Testis (tissue), 3 donors: Measurements from ENCODE around the gene CHST13. TPM values are rescaled to one million over a fixed set of nuclear protein-coding genes. Genes with fewer than 3 reads are reported as not detected.

Experiments
- DNase-seq: peaks from one replicate; pipeline ENCODE4 v3.0.0-alpha.2; 2019
- H3K27ac ChIP-seq, 2 donors: fragments of 200-600 bp; sonication (generic); one replicate each; pipeline ENCODE4 v1.5.1; 2019
- H3K27me3 ChIP-seq: fragments of 200-600 bp; sonication (generic); one replicate; pipeline ENCODE4 v1.5.1; 2019
- H3K36me3 ChIP-seq: fragments of 200-600 bp; sonication (generic); one replicate; pipeline ENCODE4 v1.5.1; 2017; ENCODE audit warnings: low read depth; ENCODE audit errors: missing control alignments
- H3K4me1 ChIP-seq: fragments of 200-600 bp; sonication (generic); one replicate; pipeline ENCODE4 v1.5.1; 2019
- H3K4me3 ChIP-seq, 2 donors: fragments of 200-600 bp; sonication (generic); one replicate each; pipeline ENCODE4 v1.5.1; 2017 to 2019
- H3K9me3 ChIP-seq: fragments of 200-600 bp; sonication (generic); one replicate; pipeline ENCODE4 v1.5.1; 2017
- CTCF ChIP-seq, 3 experiments: fragments of 450-650 bp in 2 of 3; fragments of 200-600 bp in 1 of 3; sonication (generic) in 1 of 3; IDR thresholded peaks; one replicate each; pipeline ENCODE4 v1.5.1; 2016 to 2019; ENCODE audit warnings: antibody characterized with exemption in 3 of 3, mild to moderate bottlenecking in 2 of 3, moderate library complexity in 1 of 3
- POLR2A ChIP-seq: fragments of 450-650 bp; IDR thresholded peaks from one replicate; pipeline ENCODE4 v1.6.1; 2017; ENCODE audit warnings: antibody characterized with exemption, mild to moderate bottlenecking, moderate library complexity
- WGBS, 2 donors: methylation state at CpG; one replicate each; pipeline ENCODE4 v1.1.5; 2018; 5-methylcytosine and 5-hydroxymethylcytosine counted together
- intact Hi-C: fragments of 100-400 bp; cut with DNase I; formaldehyde crosslinking; loops from one replicate; pipeline ENCODE4 v1.15.1; 2023; ENCODE audit warnings: low total_unique reads
- polyA plus RNA-seq: library from polyadenylated mRNA; stranded (reverse); fragments of 350-450 nt; fragmentation: Illumina TruSeq; extraction: RNeasy Lipid Tissue Mini Kit (QIAGEN cat#74804); gene quantifications from one replicate; pipeline ENCODE4 v1.2.3, GENCODE V29; 2014; ENCODE audit warnings: low read depth, low replicate concordance; ENCODE audit not compliant: insufficient read depth
- total RNA-seq, 2 donors: library from RNA; depleted of rRNA; stranded (reverse); fragments of >200 nt; gene quantifications; one replicate each; pipeline ENCODE4 v1.2.3, GENCODE V29; 2016

CHST13 gene
- total and polyA plus RNA-seq, 3 donors from 2014 or later = 13.3 to 21.7 (median 21.4) TPM

- intact Hi-C loops = no loop called here
- DNase-seq = no peak
- Histone ChIP-seq H3K9me3 (no peaks in the 10 kb centered on the region), H3K4me3 (no peak overlapping the region), H3K36me3 (no peaks in the 10 kb centered on the region), H3K4me1 (peaks cover 27% of the 10 kb centered on the region), H3K27me3 (no peaks in the 10 kb centered on the region), H3K27ac (no peak overlapping the region)
- no peak for TF ChIP-seq POLR2A
- no peak for TF ChIP-seq CTCF (IDR thresholded peaks at IDR 0.05)
- 88 to 93% methylated on average over 6 to 7 of the region's 7 CpGs for WGBS, 2 donors
Observed at GRCh38 chr3:126527006-126527405, 3.1 kb downstream of the CHST13 start.

- H3K27ac ChIP-seq = peak overlapping the region; percentile 53 to 87
- peaks cover 27% of the 10 kb centered on the region for H3K4me1 ChIP-seq
- H3K4me3 ChIP-seq = no peak overlapping the region
- no peak for TF ChIP-seq CTCF (IDR thresholded peaks at IDR 0.05)
- TF ChIP-seq POLR2A = no peak
- WGBS, 2 donors = 88 to 89% methylated on average over 6 of the region's 6 CpGs
- no peak for DNase-seq
- H3K36me3 ChIP-seq = no peaks in the 10 kb centered on the region
- no peaks in the 10 kb centered on the region for H3K27me3 ChIP-seq
- intact Hi-C loops = no loop called here
- H3K9me3 ChIP-seq = no peaks in the 10 kb centered on the region
Observed at GRCh38 chr3:126527455-126528211, 3.7 kb downstream of the CHST13 start.

- intact Hi-C loops = no loop called here
- H3K27ac ChIP-seq = peak overlapping the region; percentile 53 to 87
Observed at GRCh38 chr3:126528419-126528799, 4.5 kb downstream of the CHST13 start.

GRCh38 chr3:126528800-126529541 is 5.0 kb downstream of the CHST13 start:
- TF ChIP-seq CTCF (IDR thresholded peaks at IDR 0.05) = peak in 1 of 3 experiments; percentile 17
- TF ChIP-seq POLR2A = no peak
- no peaks in the 10 kb centered on the region for H3K27me3 ChIP-seq
- H3K27ac ChIP-seq = peak overlapping the region; percentile 53 to 87
- no peaks in the 10 kb centered on the region for H3K9me3 ChIP-seq
- no peaks in the 10 kb centered on the region for H3K36me3 ChIP-seq
- peaks cover 27% of the 10 kb centered on the region for H3K4me1 ChIP-seq
- no peak overlapping the region for H3K4me3 ChIP-seq
- 62 to 72% methylated on average over 9 to 14 of the region's 14 CpGs for WGBS, 2 donors
- intact Hi-C loops = no loop called here
- peak; percentile 84 for DNase-seq

More at GRCh38 chr3:126528419-126528799, 4.5 kb downstream of the CHST13 start:
- 82 to 88% methylated on average over 5 of the region's 5 CpGs for WGBS, 2 donors
- H3K4me3 ChIP-seq = no peak overlapping the region
- TF ChIP-seq POLR2A (no peak), CTCF (IDR thresholded peaks at IDR 0.05) (no peak)
- no peaks in the 10 kb centered on the region for H3K27me3 ChIP-seq
- no peak for DNase-seq
- peaks cover 27% of the 10 kb centered on the region for H3K4me1 ChIP-seq
- no peaks in the 10 kb centered on the region for H3K36me3 ChIP-seq
- no peaks in the 10 kb centered on the region for H3K9me3 ChIP-seq
